ENCODE data around the gene TMUB1.

DNA sequence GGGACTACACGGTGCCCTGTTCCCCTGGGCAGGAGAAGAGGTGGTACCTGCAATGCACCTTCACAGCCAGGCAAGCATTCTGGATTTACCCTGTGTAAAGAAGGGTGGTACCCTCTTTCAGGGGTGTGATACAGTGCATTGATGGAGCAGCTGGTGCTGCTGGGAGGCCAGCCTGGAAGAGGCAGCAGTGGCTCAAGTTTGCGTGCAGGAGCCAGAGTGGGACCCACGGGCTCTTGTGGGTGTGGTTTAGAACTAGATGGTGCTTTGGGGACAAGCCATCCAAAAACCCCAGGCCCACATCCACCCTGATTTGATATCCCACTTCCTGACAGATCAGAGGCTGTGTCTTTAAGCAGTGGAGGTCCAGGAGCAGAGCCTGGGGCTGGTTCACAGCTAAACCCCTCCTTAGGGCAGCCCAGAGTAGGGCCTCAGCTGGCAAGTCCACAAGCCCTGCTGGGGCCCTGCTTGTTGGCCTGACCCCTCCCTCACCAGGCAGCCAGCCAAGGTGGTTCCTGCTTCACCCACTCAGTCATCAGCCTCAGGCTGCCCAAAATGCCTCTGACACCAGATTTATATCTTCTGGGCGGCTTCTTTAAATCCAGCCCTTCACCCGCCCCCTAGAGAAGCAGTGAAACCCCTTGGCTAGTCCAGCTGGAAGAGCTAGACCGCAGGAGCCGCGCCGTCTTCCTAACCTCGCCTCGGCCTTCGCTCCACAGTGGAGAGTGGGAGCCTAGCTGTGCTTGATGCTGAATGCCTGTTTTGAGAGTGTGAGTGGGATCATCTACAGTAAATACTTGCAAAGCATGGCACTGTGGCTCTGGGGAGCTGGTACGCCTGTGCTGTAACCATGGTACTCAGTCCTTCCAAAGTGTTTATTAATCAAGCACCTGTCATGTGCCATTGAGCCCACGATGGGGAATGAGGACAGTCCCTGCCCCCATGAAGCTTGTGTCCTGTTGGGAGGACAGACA is 36.4 kb downstream of the TMUB1 start:
- TF ChIP-seq, protein P1, sequence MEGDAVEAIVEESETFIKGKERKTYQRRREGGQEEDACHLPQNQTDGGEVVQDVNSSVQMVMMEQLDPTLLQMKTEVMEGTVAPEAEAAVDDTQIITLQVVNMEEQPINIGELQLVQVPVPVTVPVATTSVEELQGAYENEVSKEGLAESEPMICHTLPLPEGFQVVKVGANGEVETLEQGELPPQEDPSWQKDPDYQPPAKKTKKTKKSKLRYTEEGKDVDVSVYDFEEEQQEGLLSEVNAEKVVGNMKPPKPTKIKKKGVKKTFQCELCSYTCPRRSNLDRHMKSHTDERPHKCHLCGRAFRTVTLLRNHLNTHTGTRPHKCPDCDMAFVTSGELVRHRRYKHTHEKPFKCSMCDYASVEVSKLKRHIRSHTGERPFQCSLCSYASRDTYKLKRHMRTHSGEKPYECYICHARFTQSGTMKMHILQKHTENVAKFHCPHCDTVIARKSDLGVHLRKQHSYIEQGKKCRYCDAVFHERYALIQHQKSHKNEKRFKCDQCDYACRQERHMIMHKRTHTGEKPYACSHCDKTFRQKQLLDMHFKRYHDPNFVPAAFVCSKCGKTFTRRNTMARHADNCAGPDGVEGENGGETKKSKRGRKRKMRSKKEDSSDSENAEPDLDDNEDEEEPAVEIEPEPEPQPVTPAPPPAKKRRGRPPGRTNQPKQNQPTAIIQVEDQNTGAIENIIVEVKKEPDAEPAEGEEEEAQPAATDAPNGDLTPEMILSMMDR (conservative IDR thresholded peaks at IDR 0.05; ENCODE audit: low read depth, low read length): no peak
- no peak for TF ChIP-seq EZH2 (IDR thresholded peaks at IDR 0.05; ENCODE audit: borderline replicate concordance, low read depth, low read length, poor library complexity, severe bottlenecking)
